Mammary epithelial cell (primary cell): ENCODE measurements around the gene UNC13B.

Source experiments
- EZH2 ChIP-seq: IDR thresholded peaks from 2 replicates; pipeline ENCODE4 v1.6.1; 2012; ENCODE audit warnings: low read length, inconsistent platforms, borderline replicate concordance
- TF ChIP-seq, protein P1 (sequence below), 2 donors: IDR thresholded peaks in 1 of 2; conservative IDR thresholded peaks in 1 of 2; 2 replicates each; pipeline ENCODE4 v1.5.1; 2011 to 2012; ENCODE audit warnings: inconsistent platforms in 2 of 2, low read length in 2 of 2, mild to moderate bottlenecking in 2 of 2, control low read depth in 1 of 2, low read depth in 1 of 2; ENCODE audit not compliant: insufficient read depth in 1 of 2; ENCODE audit errors: extremely low read depth in 1 of 2

DNA sequence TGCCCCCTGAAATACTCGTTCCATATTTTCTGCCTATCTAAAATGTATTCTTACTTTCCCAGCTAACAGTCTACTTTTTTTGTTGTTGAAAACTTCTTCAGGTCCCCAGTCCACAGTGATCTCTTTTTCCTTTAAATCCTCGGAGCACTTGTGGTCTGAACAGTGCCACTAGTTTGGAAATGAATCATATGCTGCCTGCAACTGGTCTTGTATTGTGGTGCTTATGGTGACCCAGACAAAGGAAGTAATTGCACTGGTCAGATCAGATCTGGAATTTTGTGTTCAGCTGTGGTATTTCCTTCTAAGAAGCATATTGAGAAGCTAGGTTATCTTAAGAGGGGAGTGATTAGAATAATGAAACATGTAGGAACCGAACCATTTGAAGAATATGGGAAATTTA lies 2.9 kb downstream of the UNC13B start:
- TF ChIP-seq, protein P1, sequence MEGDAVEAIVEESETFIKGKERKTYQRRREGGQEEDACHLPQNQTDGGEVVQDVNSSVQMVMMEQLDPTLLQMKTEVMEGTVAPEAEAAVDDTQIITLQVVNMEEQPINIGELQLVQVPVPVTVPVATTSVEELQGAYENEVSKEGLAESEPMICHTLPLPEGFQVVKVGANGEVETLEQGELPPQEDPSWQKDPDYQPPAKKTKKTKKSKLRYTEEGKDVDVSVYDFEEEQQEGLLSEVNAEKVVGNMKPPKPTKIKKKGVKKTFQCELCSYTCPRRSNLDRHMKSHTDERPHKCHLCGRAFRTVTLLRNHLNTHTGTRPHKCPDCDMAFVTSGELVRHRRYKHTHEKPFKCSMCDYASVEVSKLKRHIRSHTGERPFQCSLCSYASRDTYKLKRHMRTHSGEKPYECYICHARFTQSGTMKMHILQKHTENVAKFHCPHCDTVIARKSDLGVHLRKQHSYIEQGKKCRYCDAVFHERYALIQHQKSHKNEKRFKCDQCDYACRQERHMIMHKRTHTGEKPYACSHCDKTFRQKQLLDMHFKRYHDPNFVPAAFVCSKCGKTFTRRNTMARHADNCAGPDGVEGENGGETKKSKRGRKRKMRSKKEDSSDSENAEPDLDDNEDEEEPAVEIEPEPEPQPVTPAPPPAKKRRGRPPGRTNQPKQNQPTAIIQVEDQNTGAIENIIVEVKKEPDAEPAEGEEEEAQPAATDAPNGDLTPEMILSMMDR (conservative IDR thresholded peaks at IDR 0.05 in 1 of 2, IDR thresholded peaks at IDR 0.05 in 1 of 2; ENCODE audit: extremely low read depth in 1 of 2, insufficient read depth in 1 of 2, low read depth in 1 of 2, low read length in 2 of 2) = no peak
- no peak for TF ChIP-seq EZH2
